Measurements from ENCODE around the gene PPP2R2C.

- TF ChIP-seq FOXM1 (IDR thresholded peaks at IDR 0.05; ENCODE audit: low read depth) = no peak
- no peak for TF ChIP-seq FOXM1 (CRISPR knock-in tag; IDR thresholded peaks at IDR 0.05; ENCODE audit: low read depth)
- no peak for TF ChIP-seq MBD2 (IDR thresholded peaks at IDR 0.05; ENCODE audit: borderline replicate concordance, low read depth)
- TF ChIP-seq SMAD3 (CRISPR knock-in tag; conservative IDR thresholded peaks at IDR 0.05) = no peak
- TF ChIP-seq PBX2 (CRISPR knock-in tag; IDR thresholded peaks at IDR 0.05; ENCODE audit: low read depth) = no peak
- no peak for TF ChIP-seq PBX2 (tag; conservative IDR thresholded peaks at IDR 0.05; ENCODE audit: low read depth)
- TF ChIP-seq EP300 (IDR thresholded peaks at IDR 0.05; ENCODE audit: low read length) = no peak
- TF ChIP-seq CHD4 (IDR thresholded peaks at IDR 0.05; ENCODE audit: insufficient read depth, insufficient replicate concordance, low read depth, low read length, poor library complexity, severe bottlenecking) = no peak
- TF ChIP-seq SNIP1 (IDR thresholded peaks at IDR 0.05; ENCODE audit: low read depth) = no peak
- TF ChIP-seq KDM1A (IDR thresholded peaks at IDR 0.05) = no peak
- no peak for TF ChIP-seq ARID3A (IDR thresholded peaks at IDR 0.05; ENCODE audit: borderline replicate concordance, low read depth, low read length)
- no peak for TF ChIP-seq BHLHE40 (IDR thresholded peaks at IDR 0.05; ENCODE audit: low read length)
- TF ChIP-seq ZKSCAN1 (IDR thresholded peaks at IDR 0.05; ENCODE audit: low read depth, low read length) = no peak
- no peak for TF ChIP-seq ZFX (CRISPR knock-in tag; IDR thresholded peaks at IDR 0.05)
- no peak for TF ChIP-seq KHSRP (IDR thresholded peaks at IDR 0.05)
- TF ChIP-seq ZBTB40 (IDR thresholded peaks at IDR 0.05) = no peak
- TF ChIP-seq ZBTB40 (CRISPR knock-in tag; IDR thresholded peaks at IDR 0.05) = no peak
These were observed 41.3 kb upstream of the PPP2R2C start for GRCh38 chr4:6513678-6514077.
